K562 (cell line): ENCODE data around the gene CREB5. TPM values are rescaled to one million over a fixed set of nuclear protein-coding genes. Genes with fewer than 3 reads are reported as not detected.

Experiments
- SP2 ChIP-seq: IDR thresholded peaks from 2 replicates; pipeline ENCODE4 v1.6.1; 2011; ENCODE audit warnings: mild to moderate bottlenecking, low read depth, low read length, moderate library complexity; ENCODE audit not compliant: poor library complexity, severe bottlenecking; ENCODE audit errors: extremely low read depth
- SRSF7 ChIP-seq: fragments of 200-400 bp; formaldehyde crosslinking; optimal IDR thresholded peaks from 2 replicates; pipeline ENCODE3; 2017; ENCODE audit warnings: mild to moderate bottlenecking, low read depth, low read length
- polyA plus RNA-seq, 8 experiments: library from polyadenylated mRNA; depleted of rRNA in 4 of 8; stranded (reverse) in 5 of 8; unstranded in 3 of 8; fragments of >200 nt; fragmentation: Nextera tagmentation in 2 of 8; fragmentation: Illumina TruSeq in 1 of 8; extraction: Ambion mirVana in 2 of 8; extraction: Trizol in 1 of 8; gene quantifications; 2 replicates each; pipeline versions ENCODE4 v1.2.1 to v1.2.3, GENCODE V29; 2011 to 2014; ENCODE audit warnings: inconsistent platforms in 1 of 8, missing spikeins in 1 of 8
- total RNA-seq, 7 experiments: library from RNA; depleted of rRNA in 6 of 7; stranded (reverse); fragments of >200 nt in 6 of 7; fragmentation: Illumina TruSeq in 2 of 7; extraction: Trizol in 2 of 7; gene quantifications; 2 replicates each; pipeline versions ENCODE4 v1.2.1 to v1.2.3, GENCODE V29; 2011 to 2021; ENCODE audit warnings: low replicate concordance in 1 of 7
- TF ChIP-seq, protein P1 (sequence below), 2 experiments: fragments of 450-650 bp; IDR thresholded peaks; 2 replicates each; pipeline ENCODE4 v1.6.1; 2016; ENCODE audit warnings: mild to moderate bottlenecking in 2 of 2, borderline replicate concordance in 1 of 2, low read depth in 1 of 2, moderate library complexity in 1 of 2
- TF ChIP-seq, protein P2 (sequence below), 3 experiments: fragments of 200-800 bp in 1 of 3; fragments of 250-450 bp in 1 of 3; fragments of 450-650 bp in 1 of 3; sonication (Bioruptor Pico) in 1 of 3; sonication (Bioruptor generic) in 1 of 3; formaldehyde crosslinking in 1 of 3; IDR thresholded peaks; 2 replicates each; pipeline versions ENCODE4 v1.6.1 to v1.8.0; 2016 to 2022; ENCODE audit warnings: mild to moderate bottlenecking in 2 of 3, missing genetic modification characterization in 2 of 3, missing compliant biosample characterization in 1 of 3, moderate library complexity in 1 of 3
- TF ChIP-seq, protein P3 (sequence below): fragments of 450-650 bp; IDR thresholded peaks from 2 replicates; pipeline ENCODE4 v1.7.0; 2016; ENCODE audit warnings: borderline replicate concordance

CREB5 gene
- total and polyA plus RNA-seq, 9 of the 15 experiments (the other 6 are each of a cell fraction or from before 2014, with no cell fraction given) = 0.33 to 6.4 (median 1.8) TPM

DNA sequence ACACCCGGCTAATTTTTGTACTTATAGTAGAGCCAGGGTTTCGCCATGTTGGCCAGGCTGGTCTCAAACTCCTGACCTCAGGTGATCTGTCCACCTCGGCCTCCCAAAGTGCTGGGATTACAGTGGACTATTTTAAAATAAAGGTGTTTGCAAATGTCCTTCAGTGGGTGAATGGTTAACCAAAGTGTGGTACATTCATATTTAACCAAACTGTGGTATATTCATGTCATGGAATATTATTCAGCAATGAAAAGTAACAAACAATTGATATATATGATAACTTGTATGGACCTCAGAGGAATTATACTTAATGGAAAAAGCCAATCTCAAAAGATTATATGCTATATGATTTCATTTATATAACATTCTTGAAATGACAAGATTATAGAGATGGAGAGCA lies 190.0 kb downstream of the CREB5 start (continued):
- TF ChIP-seq SP2 (no peak), SRSF7 (no peak)
- TF ChIP-seq, protein P1, sequence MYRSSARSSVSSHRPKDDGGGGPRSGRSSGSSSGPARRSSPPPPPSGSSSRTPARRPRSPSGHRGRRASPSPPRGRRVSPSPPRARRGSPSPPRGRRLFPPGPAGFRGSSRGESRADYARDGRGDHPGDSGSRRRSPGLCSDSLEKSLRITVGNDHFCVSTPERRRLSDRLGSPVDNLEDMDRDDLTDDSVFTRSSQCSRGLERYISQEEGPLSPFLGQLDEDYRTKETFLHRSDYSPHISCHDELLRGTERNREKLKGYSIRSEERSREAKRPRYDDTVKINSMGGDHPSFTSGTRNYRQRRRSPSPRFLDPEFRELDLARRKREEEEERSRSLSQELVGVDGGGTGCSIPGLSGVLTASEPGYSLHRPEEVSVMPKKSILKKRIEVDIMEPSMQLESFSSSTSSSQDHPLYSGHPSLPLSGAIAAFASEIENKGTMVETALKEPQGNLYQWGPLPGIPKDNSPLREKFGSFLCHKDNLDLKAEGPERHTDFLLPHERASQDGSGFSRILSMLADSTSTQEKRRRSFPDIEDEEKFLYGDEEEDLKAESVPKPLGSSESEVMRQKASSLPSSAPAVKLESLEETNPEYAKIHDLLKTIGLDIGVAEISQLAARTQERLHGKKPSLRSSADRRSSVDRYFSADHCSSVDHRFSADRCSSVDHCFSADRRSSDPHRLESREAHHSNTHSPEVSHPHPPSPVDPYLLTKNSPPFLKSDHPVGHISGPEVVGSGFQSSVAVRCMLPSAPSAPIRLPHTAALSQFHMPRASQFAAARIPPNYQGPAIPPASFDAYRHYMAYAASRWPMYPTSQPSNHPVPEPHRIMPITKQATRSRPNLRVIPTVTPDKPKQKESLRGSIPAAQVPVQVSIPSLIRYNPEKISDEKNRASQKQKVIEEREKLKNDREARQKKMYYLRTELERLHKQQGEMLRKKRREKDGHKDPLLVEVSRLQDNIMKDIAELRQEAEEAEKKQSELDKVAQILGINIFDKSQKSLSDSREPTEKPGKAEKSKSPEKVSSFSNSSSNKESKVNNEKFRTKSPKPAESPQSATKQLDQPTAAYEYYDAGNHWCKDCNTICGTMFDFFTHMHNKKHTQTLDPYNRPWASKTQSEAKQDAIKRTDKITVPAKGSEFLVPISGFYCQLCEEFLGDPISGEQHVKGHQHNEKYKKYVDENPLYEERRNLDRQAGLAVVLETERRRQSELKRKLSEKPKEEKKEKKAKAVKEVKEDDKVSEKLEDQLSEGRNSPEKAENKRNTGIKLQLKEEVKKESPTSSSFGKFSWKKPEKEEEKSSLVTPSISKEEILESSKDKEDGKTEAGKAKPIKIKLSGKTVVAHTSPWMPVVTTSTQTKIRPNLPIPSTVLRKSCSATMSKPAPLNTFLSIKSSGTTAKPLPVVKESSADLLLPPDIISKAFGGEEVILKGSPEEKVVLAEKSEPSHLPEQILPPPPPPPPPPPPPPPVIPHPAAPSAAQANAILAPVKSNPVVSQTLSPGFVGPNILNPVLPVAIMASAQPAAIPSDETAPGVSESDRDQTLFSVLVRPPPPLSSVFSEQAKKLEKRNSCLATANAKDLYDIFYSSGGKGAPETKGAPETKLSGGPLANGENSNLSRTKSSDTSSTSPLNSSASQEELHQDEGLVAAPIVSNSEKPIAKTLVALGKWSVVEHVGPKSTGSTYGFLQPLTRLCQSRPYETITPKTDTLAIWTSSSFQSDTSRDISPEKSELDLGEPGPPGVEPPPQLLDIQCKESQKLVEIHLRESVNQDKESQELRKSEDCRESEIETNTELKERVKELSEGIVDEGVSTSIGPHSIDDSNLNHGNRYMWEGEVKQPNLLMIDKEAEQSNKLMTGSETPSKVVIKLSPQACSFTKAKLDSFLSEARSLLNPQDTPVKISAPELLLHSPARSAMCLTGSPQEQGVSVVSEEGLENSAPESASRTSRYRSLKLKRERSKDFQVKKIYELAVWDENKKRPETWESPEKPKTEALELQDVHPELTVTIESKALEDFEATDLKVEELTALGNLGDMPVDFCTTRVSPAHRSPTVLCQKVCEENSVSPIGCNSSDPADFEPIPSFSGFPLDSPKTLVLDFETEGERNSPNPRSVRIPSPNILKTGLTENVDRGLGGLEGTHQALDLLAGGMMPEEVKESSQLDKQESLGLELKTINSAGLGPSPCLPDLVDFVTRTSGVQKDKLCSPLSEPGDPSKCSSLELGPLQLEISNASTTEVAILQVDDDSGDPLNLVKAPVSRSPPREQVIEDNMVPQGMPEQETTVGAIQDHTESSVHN (IDR thresholded peaks at IDR 0.05; ENCODE audit: borderline replicate concordance in 1 of 2, low read depth in 1 of 2) = no peak
- TF ChIP-seq, protein P2, sequence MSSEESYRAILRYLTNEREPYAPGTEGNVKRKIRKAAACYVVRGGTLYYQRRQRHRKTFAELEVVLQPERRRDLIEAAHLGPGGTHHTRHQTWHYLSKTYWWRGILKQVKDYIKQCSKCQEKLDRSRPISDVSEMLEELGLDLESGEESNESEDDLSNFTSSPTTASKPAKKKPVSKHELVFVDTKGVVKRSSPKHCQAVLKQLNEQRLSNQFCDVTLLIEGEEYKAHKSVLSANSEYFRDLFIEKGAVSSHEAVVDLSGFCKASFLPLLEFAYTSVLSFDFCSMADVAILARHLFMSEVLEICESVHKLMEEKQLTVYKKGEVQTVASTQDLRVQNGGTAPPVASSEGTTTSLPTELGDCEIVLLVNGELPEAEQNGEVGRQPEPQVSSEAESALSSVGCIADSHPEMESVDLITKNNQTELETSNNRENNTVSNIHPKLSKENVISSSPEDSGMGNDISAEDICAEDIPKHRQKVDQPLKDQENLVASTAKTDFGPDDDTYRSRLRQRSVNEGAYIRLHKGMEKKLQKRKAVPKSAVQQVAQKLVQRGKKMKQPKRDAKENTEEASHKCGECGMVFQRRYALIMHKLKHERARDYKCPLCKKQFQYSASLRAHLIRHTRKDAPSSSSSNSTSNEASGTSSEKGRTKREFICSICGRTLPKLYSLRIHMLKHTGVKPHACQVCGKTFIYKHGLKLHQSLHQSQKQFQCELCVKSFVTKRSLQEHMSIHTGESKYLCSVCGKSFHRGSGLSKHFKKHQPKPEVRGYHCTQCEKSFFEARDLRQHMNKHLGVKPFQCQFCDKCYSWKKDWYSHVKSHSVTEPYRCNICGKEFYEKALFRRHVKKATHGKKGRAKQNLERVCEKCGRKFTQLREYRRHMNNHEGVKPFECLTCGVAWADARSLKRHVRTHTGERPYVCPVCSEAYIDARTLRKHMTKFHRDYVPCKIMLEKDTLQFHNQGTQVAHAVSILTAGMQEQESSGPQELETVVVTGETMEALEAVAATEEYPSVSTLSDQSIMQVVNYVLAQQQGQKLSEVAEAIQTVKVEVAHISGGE (CRISPR knock-in tag; IDR thresholded peaks at IDR 0.05) = no peak
- TF ChIP-seq, protein P3, sequence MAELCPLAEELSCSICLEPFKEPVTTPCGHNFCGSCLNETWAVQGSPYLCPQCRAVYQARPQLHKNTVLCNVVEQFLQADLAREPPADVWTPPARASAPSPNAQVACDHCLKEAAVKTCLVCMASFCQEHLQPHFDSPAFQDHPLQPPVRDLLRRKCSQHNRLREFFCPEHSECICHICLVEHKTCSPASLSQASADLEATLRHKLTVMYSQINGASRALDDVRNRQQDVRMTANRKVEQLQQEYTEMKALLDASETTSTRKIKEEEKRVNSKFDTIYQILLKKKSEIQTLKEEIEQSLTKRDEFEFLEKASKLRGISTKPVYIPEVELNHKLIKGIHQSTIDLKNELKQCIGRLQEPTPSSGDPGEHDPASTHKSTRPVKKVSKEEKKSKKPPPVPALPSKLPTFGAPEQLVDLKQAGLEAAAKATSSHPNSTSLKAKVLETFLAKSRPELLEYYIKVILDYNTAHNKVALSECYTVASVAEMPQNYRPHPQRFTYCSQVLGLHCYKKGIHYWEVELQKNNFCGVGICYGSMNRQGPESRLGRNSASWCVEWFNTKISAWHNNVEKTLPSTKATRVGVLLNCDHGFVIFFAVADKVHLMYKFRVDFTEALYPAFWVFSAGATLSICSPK = no peak
